SK-N-SH (cell line): Measurements from ENCODE around the gene MRGPRG.

Experiments
- EP300 ChIP-seq, 2 experiments: IDR thresholded peaks; 2 replicates each; pipeline versions ENCODE4 v1.4.0 to v1.6.1; 2012; ENCODE audit warnings: borderline replicate concordance in 1 of 2, low read depth in 1 of 2, low read length in 1 of 2
- GABPA ChIP-seq: IDR thresholded peaks from 2 replicates; pipeline ENCODE4 v1.4.0; 2012; ENCODE audit warnings: low read depth, mild to moderate bottlenecking
- GATA2 ChIP-seq: sonication (generic); formaldehyde crosslinking; IDR thresholded peaks from 2 replicates; pipeline ENCODE4 v1.5.0; 2020; ENCODE audit warnings: mild to moderate bottlenecking, missing genetic modification reagents
- NFIC ChIP-seq: IDR thresholded peaks from 2 replicates; pipeline ENCODE4 v1.4.0; 2012; ENCODE audit warnings: borderline replicate concordance
- POLR2AphosphoS5 ChIP-seq: IDR thresholded peaks from 2 replicates; pipeline ENCODE4 v1.6.1; 2012; ENCODE audit warnings: low read depth, low read length
- RCOR1 ChIP-seq: fragments of 150-350 bp; IDR thresholded peaks from 2 replicates; pipeline ENCODE4 v1.6.1; 2017; ENCODE audit warnings: antibody characterized with exemption, low read length
- TAF1 ChIP-seq: IDR thresholded peaks from 2 replicates; pipeline ENCODE4 v1.6.1; 2012; ENCODE audit warnings: low read depth, mild to moderate bottlenecking, low read length, moderate library complexity, borderline replicate concordance
- TCF12 ChIP-seq: IDR thresholded peaks from 2 replicates; pipeline ENCODE4 v1.4.0; 2012
- TF ChIP-seq, protein P1 (sequence below): IDR thresholded peaks from 2 replicates; pipeline ENCODE4 v1.4.0; 2012; ENCODE audit warnings: low read depth, borderline replicate concordance
- TF ChIP-seq, protein P2 (sequence below): fragments of 200-600 bp; sonication (generic); IDR thresholded peaks from 2 replicates; pipeline ENCODE4 v1.6.1; 2017; ENCODE audit warnings: antibody characterized with exemption, mild to moderate bottlenecking, moderate library complexity
- TF ChIP-seq, protein P3 (sequence below): IDR thresholded peaks from 2 replicates; pipeline ENCODE4 v1.4.0; 2012; ENCODE audit warnings: low read depth, borderline replicate concordance
- TF ChIP-seq, protein P4 (sequence below): IDR thresholded peaks from 2 replicates; pipeline ENCODE4 v1.4.0; 2012; ENCODE audit warnings: low read depth

DNA sequence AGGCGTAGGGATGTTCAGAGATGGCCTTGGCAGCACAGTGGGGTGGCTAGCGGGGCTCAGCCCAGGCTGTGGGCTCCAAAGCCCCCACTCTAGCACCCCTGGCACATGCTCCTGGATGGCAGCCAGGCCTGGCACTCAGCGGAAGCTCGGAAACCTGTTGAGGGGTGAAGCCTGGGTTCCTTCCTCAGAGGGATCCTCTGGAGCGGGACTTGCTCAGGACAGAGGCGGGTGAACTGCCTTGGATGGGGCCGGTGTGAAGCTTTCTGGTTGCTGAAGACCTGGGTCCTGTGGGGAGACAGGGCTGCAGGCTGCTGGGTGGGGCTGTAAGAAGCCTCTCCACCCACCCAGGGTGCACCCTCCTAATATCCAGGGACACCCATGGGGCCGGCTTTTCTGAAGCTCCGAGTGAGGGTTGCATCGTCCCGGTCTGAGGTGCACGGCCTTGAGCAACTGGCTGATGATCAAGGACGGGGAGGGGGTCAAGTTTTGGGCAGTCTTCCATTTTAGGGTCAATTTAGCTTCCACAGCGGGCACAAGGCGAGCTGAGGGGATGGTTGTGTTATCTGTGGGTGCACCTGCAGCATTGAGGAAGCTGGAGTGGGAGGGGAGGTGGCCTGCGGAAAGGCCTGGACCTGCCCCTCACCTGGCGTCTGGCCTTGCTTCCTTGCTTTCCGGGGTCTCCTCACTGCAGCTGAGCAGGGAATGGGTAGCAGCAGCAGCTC is 8.4 kb upstream of the MRGPRG start:
- TF ChIP-seq, protein P1, sequence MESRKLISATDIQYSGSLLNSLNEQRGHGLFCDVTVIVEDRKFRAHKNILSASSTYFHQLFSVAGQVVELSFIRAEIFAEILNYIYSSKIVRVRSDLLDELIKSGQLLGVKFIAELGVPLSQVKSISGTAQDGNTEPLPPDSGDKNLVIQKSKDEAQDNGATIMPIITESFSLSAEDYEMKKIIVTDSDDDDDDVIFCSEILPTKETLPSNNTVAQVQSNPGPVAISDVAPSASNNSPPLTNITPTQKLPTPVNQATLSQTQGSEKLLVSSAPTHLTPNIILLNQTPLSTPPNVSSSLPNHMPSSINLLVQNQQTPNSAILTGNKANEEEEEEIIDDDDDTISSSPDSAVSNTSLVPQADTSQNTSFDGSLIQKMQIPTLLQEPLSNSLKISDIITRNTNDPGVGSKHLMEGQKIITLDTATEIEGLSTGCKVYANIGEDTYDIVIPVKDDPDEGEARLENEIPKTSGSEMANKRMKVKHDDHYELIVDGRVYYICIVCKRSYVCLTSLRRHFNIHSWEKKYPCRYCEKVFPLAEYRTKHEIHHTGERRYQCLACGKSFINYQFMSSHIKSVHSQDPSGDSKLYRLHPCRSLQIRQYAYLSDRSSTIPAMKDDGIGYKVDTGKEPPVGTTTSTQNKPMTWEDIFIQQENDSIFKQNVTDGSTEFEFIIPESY = no peak
- TF ChIP-seq, protein P2, sequence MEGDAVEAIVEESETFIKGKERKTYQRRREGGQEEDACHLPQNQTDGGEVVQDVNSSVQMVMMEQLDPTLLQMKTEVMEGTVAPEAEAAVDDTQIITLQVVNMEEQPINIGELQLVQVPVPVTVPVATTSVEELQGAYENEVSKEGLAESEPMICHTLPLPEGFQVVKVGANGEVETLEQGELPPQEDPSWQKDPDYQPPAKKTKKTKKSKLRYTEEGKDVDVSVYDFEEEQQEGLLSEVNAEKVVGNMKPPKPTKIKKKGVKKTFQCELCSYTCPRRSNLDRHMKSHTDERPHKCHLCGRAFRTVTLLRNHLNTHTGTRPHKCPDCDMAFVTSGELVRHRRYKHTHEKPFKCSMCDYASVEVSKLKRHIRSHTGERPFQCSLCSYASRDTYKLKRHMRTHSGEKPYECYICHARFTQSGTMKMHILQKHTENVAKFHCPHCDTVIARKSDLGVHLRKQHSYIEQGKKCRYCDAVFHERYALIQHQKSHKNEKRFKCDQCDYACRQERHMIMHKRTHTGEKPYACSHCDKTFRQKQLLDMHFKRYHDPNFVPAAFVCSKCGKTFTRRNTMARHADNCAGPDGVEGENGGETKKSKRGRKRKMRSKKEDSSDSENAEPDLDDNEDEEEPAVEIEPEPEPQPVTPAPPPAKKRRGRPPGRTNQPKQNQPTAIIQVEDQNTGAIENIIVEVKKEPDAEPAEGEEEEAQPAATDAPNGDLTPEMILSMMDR = no peak
- TF ChIP-seq, protein P3, sequence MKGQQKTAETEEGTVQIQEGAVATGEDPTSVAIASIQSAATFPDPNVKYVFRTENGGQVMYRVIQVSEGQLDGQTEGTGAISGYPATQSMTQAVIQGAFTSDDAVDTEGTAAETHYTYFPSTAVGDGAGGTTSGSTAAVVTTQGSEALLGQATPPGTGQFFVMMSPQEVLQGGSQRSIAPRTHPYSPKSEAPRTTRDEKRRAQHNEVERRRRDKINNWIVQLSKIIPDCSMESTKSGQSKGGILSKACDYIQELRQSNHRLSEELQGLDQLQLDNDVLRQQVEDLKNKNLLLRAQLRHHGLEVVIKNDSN = no peak
- TF ChIP-seq, protein P4, sequence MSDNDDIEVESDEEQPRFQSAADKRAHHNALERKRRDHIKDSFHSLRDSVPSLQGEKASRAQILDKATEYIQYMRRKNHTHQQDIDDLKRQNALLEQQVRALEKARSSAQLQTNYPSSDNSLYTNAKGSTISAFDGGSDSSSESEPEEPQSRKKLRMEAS = no peak
- TF ChIP-seq EP300 (IDR thresholded peaks at IDR 0.05; ENCODE audit: borderline replicate concordance in 1 of 2, low read depth in 1 of 2, low read length in 1 of 2) (no peak), RCOR1 (no peak), NFIC (no peak), GATA2 (CRISPR knock-in tag) (no peak), POLR2AphosphoS5 (no peak), TCF12 (no peak), GABPA (no peak), TAF1 (no peak)
